ENCODE measurements around the gene FOXD4.
"Not testable (repeated sequence)": the region's sequence is repeated elsewhere in the genome, so short reads cannot be mapped to it uniquely, and the experiment has no call there.

DNA sequence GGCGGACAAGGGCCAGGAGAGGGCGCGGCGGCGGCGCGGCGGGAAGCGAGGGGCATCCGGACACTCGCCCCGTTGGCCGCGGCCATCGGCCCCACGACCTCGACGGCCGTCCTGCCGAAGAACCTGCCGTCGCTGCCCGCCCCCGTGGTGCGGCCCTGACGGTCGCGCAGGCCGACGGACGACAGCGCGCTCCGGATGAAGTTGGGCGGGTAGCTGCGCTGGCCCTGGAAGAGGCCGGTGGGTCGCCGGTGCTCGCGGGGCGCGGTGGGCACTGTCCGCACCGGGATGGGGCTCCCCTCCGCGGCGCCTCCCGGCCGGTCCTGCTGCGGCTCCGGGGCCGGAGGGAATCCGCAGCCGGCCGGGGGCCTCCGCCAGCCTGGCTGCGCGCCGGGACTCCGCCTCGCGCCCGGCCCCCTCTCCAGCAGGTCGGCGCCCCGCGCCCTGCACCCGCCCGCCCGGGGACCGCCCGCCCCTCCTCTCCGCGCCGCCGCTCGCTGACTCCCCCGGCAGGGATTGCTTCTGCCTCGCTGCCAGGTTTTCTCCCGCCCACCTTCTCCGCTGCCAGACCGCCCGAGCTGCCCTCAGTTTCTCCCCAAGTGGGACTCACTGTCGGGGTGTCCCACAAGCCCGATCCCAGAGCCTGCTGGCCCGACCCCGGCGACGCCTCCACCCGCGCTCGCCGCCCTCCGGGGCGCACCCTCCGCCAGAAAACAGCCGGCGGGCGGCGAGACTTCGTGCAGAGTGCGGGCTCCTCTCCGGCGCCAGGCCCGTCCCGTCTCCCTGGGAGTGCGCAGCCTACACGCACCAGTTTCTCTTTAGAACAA is 44.9 kb downstream of the FOXD4 start:
- TF ChIP-seq, protein P1, sequence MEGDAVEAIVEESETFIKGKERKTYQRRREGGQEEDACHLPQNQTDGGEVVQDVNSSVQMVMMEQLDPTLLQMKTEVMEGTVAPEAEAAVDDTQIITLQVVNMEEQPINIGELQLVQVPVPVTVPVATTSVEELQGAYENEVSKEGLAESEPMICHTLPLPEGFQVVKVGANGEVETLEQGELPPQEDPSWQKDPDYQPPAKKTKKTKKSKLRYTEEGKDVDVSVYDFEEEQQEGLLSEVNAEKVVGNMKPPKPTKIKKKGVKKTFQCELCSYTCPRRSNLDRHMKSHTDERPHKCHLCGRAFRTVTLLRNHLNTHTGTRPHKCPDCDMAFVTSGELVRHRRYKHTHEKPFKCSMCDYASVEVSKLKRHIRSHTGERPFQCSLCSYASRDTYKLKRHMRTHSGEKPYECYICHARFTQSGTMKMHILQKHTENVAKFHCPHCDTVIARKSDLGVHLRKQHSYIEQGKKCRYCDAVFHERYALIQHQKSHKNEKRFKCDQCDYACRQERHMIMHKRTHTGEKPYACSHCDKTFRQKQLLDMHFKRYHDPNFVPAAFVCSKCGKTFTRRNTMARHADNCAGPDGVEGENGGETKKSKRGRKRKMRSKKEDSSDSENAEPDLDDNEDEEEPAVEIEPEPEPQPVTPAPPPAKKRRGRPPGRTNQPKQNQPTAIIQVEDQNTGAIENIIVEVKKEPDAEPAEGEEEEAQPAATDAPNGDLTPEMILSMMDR (IDR thresholded peaks at IDR 0.05): not testable (repeated sequence)
- TF ChIP-seq EP300 (IDR thresholded peaks at IDR 0.05): not testable (repeated sequence)
